Activated T-helper 9 cell treated with anti-CD3 and anti-CD28 coated beads, Interleukin-2, amount 50 U/mL, for 16 hours (primary cell): ENCODE results near the gene REPS1.
"Not testable (repeated sequence)": the region's sequence is repeated elsewhere in the genome, so short reads cannot be mapped to it uniquely, and the experiment has no call there.

ENCODE experiments used
- DNase-seq: peaks from one replicate; pipeline ENCODE4 v3.0.0-alpha.2; 2020; ENCODE audit warnings: low read depth

The REPS1 gene

GRCh38 chr6:139006477-139006876 is 18.4 kb upstream of the REPS1 start:
- no peak for DNase-seq

- DNase-seq, result no peak
Measured at GRCh38 chr6:139003751-139004150, 15.7 kb upstream of the REPS1 start.

- no peak for DNase-seq
Measured at GRCh38 chr6:138999949-139000725, 12.1 kb upstream of the REPS1 start.

GRCh38 chr6:138997136-138997535 is 9.1 kb upstream of the REPS1 start:
- DNase-seq, result no peak

GRCh38 chr6:138996524-138996923 is 8.5 kb upstream of the REPS1 start:
- no peak for DNase-seq

GRCh38 chr6:138993410-138993809 is 5.4 kb upstream of the REPS1 start:
- DNase-seq, result not testable (repeated sequence)

GRCh38 chr6:138992965-138993364 is 4.9 kb upstream of the REPS1 start:
- not testable (repeated sequence) for DNase-seq

- no peak for DNase-seq
Measured at GRCh38 chr6:138991206-138991605, 3.2 kb upstream of the REPS1 start.

- DNase-seq, result no peak
Measured at GRCh38 chr6:138989098-138989983, 1.3 kb upstream of the REPS1 start.

- peak; percentile 5 for DNase-seq
Measured at GRCh38 chr6:138988469-138988834, 399 bp upstream of the REPS1 start.

- DNase-seq, result peak; percentile 4
Measured at GRCh38 chr6:138987080-138987642, 892 bp downstream of the REPS1 start.

GRCh38 chr6:138986578-138986977 is 1.5 kb downstream of the REPS1 start:
- DNase-seq, result no peak

GRCh38 chr6:138981416-138981815 is 6.6 kb downstream of the REPS1 start:
- DNase-seq, result no peak

- DNase-seq, result no peak
Measured at GRCh38 chr6:138979813-138980668, 8.0 kb downstream of the REPS1 start.

GRCh38 chr6:138979365-138979764 is 8.7 kb downstream of the REPS1 start:
- no peak for DNase-seq

- no peak for DNase-seq
Measured at GRCh38 chr6:138978229-138978628, 9.8 kb downstream of the REPS1 start.

- no peak for DNase-seq
Measured at GRCh38 chr6:138977646-138978167, 10.3 kb downstream of the REPS1 start.

- no peak for DNase-seq
Measured at GRCh38 chr6:138977242-138977641, 10.8 kb downstream of the REPS1 start.

- DNase-seq, result no peak
Measured at GRCh38 chr6:138975815-138976214, 12.2 kb downstream of the REPS1 start.

- no peak for DNase-seq
Measured at GRCh38 chr6:138973466-138974153, 14.4 kb downstream of the REPS1 start.

GRCh38 chr6:138972226-138972665 is 15.8 kb downstream of the REPS1 start:
- DNase-seq, result no peak
